OCI-LY1 (cell line): ENCODE results near the gene PTPRN2.

Experiments used
- H2AFZ ChIP-seq: fragments of 200-600 bp; sonication (generic), shearing (Covaris generic); 2 replicates; pipeline ENCODE4 v1.6.0; 2014; ENCODE audit warnings: antibody characterized with exemption, mild to moderate bottlenecking, low read length
- H3F3A ChIP-seq: fragments of 200-600 bp; sonication (generic), shearing (Covaris generic); 2 replicates; pipeline ENCODE4 v1.6.0; 2014; ENCODE audit warnings: mild to moderate bottlenecking, antibody characterized with exemption, low read length, moderate library complexity; ENCODE audit not compliant: insufficient read depth
- H3K27ac ChIP-seq: fragments of 200-600 bp; sonication (generic); 2 replicates; pipeline ENCODE4 v1.5.1; 2014; ENCODE audit warnings: low read length, mixed run types, mild to moderate bottlenecking, low read depth; ENCODE audit not compliant: poor library complexity, severe bottlenecking
- H3K27me3 ChIP-seq: fragments of 200-600 bp; sonication (generic); 2 replicates; pipeline ENCODE4 v1.6.0; 2014; ENCODE audit warnings: antibody characterized with exemption, mild to moderate bottlenecking, low read length, moderate library complexity; ENCODE audit not compliant: insufficient read depth
- H3K36me3 ChIP-seq: fragments of 200-600 bp; sonication (generic); 2 replicates; pipeline ENCODE4 v1.6.1; 2014; ENCODE audit warnings: mild to moderate bottlenecking, antibody characterized with exemption, low read length, moderate library complexity, mixed read lengths; ENCODE audit not compliant: insufficient read depth
- H3K4me1 ChIP-seq: fragments of 200-600 bp; sonication (generic); 2 replicates; pipeline ENCODE4 v1.5.1; 2014; ENCODE audit warnings: mild to moderate bottlenecking, low read length, moderate library complexity; ENCODE audit not compliant: insufficient read depth, severe bottlenecking
- H3K4me2 ChIP-seq: fragments of 200-600 bp; sonication (generic), shearing (Covaris generic); 2 replicates; pipeline ENCODE4 v1.6.1; 2014; ENCODE audit warnings: low read length
- H3K4me3 ChIP-seq: fragments of 200-600 bp; sonication (generic); 2 replicates; pipeline ENCODE4 v1.5.1; 2014; ENCODE audit warnings: low read length, low read depth, mild to moderate bottlenecking, mixed read lengths; ENCODE audit not compliant: poor library complexity, severe bottlenecking
- H3K79me2 ChIP-seq: fragments of 200-600 bp; shearing (Covaris generic); 2 replicates; pipeline ENCODE4 v1.6.1; 2016; ENCODE audit warnings: mixed run types, low read length, mixed read lengths; ENCODE audit not compliant: insufficient read depth
- H3K9ac ChIP-seq: fragments of 200-600 bp; sonication (generic), shearing (Covaris generic); 2 replicates; pipeline ENCODE4 v1.6.1; 2014; ENCODE audit warnings: mild to moderate bottlenecking, low read length, mixed read lengths
- H3K9me2 ChIP-seq: fragments of 200-600 bp; sonication (generic), shearing (Covaris generic); 2 replicates; pipeline ENCODE4 v1.6.1; 2014; ENCODE audit warnings: low read depth, mild to moderate bottlenecking, low read length, mixed read lengths
- H3K9me3 ChIP-seq: fragments of 200-600 bp; shearing (Covaris generic); 2 replicates; pipeline ENCODE4 v1.6.1; 2014; ENCODE audit warnings: low read length, mixed read lengths
- H4K20me1 ChIP-seq: fragments of 200-600 bp; sonication (generic), shearing (Covaris generic); 2 replicates; pipeline ENCODE4 v1.6.0; 2016; ENCODE audit warnings: mild to moderate bottlenecking, low read length; ENCODE audit not compliant: insufficient read depth
- EZH2 ChIP-seq: fragments of 200-600 bp; sonication (generic), shearing (Covaris generic); IDR thresholded peaks from 2 replicates; pipeline ENCODE4 v1.8.0; 2017; ENCODE audit warnings: borderline replicate concordance, mixed run types, mild to moderate bottlenecking, antibody characterized with exemption, low read length, moderate library complexity, mixed read lengths
- TF ChIP-seq, protein P1 (sequence below): fragments of 200-600 bp; sonication (generic), shearing (Covaris generic); IDR thresholded peaks from 2 replicates; pipeline ENCODE4 v1.5.1; 2017; ENCODE audit warnings: mild to moderate bottlenecking, antibody characterized with exemption, low read length, moderate library complexity, mixed read lengths

The PTPRN2 gene

DNA sequence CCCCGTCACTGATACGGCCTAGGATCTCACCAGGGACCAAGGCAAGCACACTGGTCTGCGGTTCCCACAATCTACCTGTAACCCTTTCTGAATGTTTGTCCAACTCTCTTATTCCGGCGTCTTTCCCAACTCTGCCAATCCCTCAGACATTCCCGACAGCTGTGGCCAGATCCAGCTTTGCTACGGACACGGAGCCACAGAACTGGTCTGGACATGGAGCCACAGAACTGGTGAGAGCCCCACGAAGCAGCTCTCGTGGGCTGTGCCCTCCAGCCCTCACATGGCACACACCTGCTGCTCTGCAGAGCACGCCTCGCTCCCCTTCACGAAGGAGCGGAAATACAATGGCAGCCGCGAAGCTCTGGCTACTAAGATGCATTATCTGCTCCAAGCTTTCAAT lies 874.0 kb downstream of the PTPRN2 start:
- Histone ChIP-seq H3K27ac (no peak overlapping the region), H3K4me2 (no peak overlapping the region), H3F3A (no peaks in the 10 kb centered on the region), H3K9me3 (no peaks in the 10 kb centered on the region), H3K9me2 (no peaks in the 10 kb centered on the region), H3K4me3 (no peak overlapping the region), H3K4me1 (no peaks in the 10 kb centered on the region), H3K79me2 (no peaks in the 10 kb centered on the region), H2AFZ (no peak overlapping the region), H3K36me3 (no peaks in the 10 kb centered on the region), H3K9ac (no peak overlapping the region), H4K20me1 (no peaks in the 10 kb centered on the region), H3K27me3 (no peaks in the 10 kb centered on the region)
- TF ChIP-seq EZH2 = no peak
- TF ChIP-seq, protein P1, sequence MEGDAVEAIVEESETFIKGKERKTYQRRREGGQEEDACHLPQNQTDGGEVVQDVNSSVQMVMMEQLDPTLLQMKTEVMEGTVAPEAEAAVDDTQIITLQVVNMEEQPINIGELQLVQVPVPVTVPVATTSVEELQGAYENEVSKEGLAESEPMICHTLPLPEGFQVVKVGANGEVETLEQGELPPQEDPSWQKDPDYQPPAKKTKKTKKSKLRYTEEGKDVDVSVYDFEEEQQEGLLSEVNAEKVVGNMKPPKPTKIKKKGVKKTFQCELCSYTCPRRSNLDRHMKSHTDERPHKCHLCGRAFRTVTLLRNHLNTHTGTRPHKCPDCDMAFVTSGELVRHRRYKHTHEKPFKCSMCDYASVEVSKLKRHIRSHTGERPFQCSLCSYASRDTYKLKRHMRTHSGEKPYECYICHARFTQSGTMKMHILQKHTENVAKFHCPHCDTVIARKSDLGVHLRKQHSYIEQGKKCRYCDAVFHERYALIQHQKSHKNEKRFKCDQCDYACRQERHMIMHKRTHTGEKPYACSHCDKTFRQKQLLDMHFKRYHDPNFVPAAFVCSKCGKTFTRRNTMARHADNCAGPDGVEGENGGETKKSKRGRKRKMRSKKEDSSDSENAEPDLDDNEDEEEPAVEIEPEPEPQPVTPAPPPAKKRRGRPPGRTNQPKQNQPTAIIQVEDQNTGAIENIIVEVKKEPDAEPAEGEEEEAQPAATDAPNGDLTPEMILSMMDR = no peak

DNA sequence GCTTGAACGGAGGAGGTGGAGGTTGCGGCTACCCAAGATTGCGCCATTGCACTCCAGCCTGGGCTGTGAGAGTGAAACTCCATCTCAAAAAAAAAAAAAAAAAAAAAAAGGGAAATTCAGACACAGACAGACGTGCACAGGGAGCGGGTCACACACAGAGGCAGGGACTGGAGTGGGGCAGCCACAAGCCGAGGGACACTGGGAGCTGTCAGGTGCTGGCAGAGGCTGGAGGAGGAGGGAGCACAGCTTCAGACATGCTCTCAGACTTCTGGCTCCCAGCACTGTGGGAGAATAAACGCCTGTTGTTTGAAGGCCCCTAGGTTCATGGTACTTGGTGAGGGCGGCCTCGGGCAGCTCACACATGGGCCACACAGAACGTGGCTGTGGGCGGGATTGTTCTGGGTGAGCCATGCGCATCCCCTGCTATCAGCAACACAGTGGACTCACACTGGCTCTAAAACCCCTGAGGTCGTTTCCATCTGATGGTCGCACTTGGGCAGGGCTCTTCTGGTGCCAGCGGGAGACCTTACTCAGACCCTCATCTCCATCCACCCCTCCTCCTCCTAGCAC lies 874.9 kb downstream of the PTPRN2 start:
- H3K4me1 ChIP-seq = no peaks in the 10 kb centered on the region
- no peaks in the 10 kb centered on the region for H3K36me3 ChIP-seq
- H3F3A ChIP-seq = no peaks in the 10 kb centered on the region
- no peak overlapping the region for H3K4me2 ChIP-seq
- no peaks in the 10 kb centered on the region for H3K9me3 ChIP-seq
- no peak overlapping the region for H3K9ac ChIP-seq
- no peaks in the 10 kb centered on the region for H3K9me2 ChIP-seq
- no peak overlapping the region for H2AFZ ChIP-seq
- no peaks in the 10 kb centered on the region for H4K20me1 ChIP-seq
- no peaks in the 10 kb centered on the region for H3K27me3 ChIP-seq
- TF ChIP-seq, protein P1 = no peak
- TF ChIP-seq EZH2 = no peak
- no peak overlapping the region for H3K27ac ChIP-seq
- no peaks in the 10 kb centered on the region for H3K79me2 ChIP-seq
- H3K4me3 ChIP-seq = no peak overlapping the region

DNA sequence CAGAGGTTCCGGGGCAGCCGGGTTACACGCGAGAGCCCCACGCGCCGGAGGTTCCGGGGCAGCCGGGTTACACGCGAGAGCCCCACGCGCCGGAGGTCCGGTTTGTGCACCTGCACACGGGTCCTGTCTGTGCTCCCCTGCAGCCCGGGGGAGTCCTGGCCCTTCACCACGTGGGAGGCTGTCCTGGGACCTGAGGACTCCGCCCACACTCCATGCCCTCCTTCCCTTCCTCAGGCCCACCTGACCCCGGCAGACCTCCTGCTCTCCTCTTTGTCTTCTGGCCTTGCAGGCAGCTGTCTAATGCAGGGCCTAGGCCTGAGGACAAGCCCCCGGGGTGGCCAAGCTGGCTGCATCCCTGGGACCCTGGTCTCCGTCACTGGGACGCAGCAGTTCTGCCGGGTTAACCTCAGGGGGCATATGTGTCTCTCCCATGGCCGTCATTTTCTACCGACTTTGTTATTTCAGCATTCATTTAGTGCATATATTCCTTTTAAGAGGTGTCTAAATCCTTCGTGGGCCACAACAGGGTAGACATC lies 876.2 kb downstream of the PTPRN2 start:
- Histone ChIP-seq H3K9me3 (no peaks in the 10 kb centered on the region), H3K4me2 (no peak overlapping the region), H3K4me3 (no peak overlapping the region), H3K27me3 (no peaks in the 10 kb centered on the region), H3F3A (no peaks in the 10 kb centered on the region), H3K79me2 (no peaks in the 10 kb centered on the region), H4K20me1 (no peaks in the 10 kb centered on the region), H3K36me3 (no peaks in the 10 kb centered on the region), H3K27ac (no peak overlapping the region), H2AFZ (no peak overlapping the region), H3K4me1 (no peaks in the 10 kb centered on the region), H3K9me2 (no peaks in the 10 kb centered on the region), H3K9ac (no peak overlapping the region)
- TF ChIP-seq, protein P1 = no peak
- no peak for TF ChIP-seq EZH2
